Measurements from ENCODE around the gene EEFSEC.

The EEFSEC gene

DNA sequence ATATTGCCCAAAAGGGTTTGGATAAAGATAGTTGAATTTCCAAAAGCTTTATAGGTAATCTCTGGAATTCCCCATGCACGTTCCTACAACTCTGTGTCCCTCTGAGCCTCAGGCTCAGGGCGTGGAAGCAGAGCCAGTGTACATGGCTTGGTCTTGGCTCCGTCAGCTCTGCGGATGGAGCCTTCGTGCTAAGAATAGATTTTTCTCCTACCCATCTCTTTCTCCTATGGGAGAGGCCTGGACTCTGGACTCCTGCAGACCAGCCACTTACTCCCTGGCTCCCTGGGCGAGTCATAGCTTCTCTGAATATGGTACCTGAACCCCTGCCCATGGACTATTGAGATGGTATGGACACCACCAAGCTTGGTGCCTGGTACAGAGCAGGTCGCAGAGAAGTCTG is 99.9 kb downstream of the EEFSEC start:
- no peak for TF ChIP-seq CTCF (IDR thresholded peaks at IDR 0.05; ENCODE audit: low read depth, low read length)
- TF ChIP-seq MAX (IDR thresholded peaks at IDR 0.05; ENCODE audit: low read depth, low read length): no peak
- no peak for TF ChIP-seq MYC (IDR thresholded peaks at IDR 0.05; ENCODE audit: low read depth, low read length)
- no peak for TF ChIP-seq POLR2A (IDR thresholded peaks at IDR 0.05; ENCODE audit: extremely low read depth, insufficient read length)
- DNase-seq (ENCODE audit: low read depth): no peak
- H3K4me3 ChIP-seq (ENCODE audit: low read depth, low read length): no peak overlapping the region

- TF ChIP-seq MYC (IDR thresholded peaks at IDR 0.05; ENCODE audit: low read depth, low read length): no peak
- no peak for TF ChIP-seq MAX (IDR thresholded peaks at IDR 0.05; ENCODE audit: low read depth, low read length)
- no peak for TF ChIP-seq CTCF (IDR thresholded peaks at IDR 0.05; ENCODE audit: low read depth, low read length)
- no peak for TF ChIP-seq POLR2A (IDR thresholded peaks at IDR 0.05; ENCODE audit: extremely low read depth, insufficient read length)
- DNase-seq (ENCODE audit: low read depth): no peak
- no peak overlapping the region for H3K4me3 ChIP-seq (ENCODE audit: low read depth, low read length)
Observed at GRCh38 chr3:128254066-128254590, 100.8 kb downstream of the EEFSEC start.

DNA sequence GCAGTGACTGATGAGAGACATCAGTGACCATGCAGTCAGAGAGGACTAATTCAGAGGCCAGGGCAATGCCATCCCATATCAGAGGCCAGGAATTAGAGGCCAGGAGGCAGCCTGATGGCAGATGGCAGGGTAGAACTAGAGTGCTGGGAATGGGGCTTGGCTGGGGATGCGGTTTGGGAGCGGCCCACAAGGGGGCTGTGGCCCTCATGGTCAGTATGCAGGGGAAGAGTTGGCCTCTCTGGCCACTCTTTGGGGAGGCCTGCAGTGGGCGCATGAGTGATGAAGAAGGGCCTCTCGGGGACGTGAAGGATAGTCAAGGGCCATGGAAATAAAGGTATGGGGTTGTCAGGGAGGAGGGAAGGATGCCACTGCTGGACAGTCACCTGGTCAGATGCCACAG is 101.7 kb downstream of the EEFSEC start:
- DNase-seq (ENCODE audit: low read depth): no peak

DNA sequence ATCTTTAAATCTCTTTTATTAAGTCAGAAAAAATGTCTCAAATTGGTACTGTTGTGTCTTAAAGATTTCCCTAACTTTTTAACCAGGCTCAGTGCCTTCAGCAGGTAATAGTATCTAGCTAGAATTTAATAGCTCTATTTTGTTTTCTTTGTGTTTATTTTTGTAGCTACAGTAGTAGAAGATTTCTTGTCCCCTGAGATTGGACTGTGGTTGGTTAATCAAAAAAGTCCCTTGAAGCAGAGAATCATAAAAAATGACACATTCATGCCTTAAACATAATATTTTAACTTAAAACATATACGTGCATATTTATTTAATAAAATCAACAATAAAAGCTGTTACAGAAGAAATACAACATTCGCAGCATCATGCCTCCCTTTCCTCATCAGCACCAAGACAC is 102.8 kb downstream of the EEFSEC start:
- TF ChIP-seq MYC (IDR thresholded peaks at IDR 0.05; ENCODE audit: low read depth, low read length) (no peak), CTCF (IDR thresholded peaks at IDR 0.05; ENCODE audit: low read depth, low read length) (no peak), POLR2A (IDR thresholded peaks at IDR 0.05; ENCODE audit: extremely low read depth, insufficient read length) (no peak), MAX (IDR thresholded peaks at IDR 0.05; ENCODE audit: low read depth, low read length) (no peak)
- DNase-seq (ENCODE audit: low read depth): no peak
- H3K4me3 ChIP-seq (ENCODE audit: low read depth, low read length): no peak overlapping the region

More for the DNA sequence above, 101.7 kb downstream of the EEFSEC start:
- H3K4me3 ChIP-seq (ENCODE audit: low read depth, low read length): no peak overlapping the region
- TF ChIP-seq MAX (IDR thresholded peaks at IDR 0.05; ENCODE audit: low read depth, low read length): no peak
- no peak for TF ChIP-seq MYC (IDR thresholded peaks at IDR 0.05; ENCODE audit: low read depth, low read length)
- no peak for TF ChIP-seq CTCF (IDR thresholded peaks at IDR 0.05; ENCODE audit: low read depth, low read length)
- TF ChIP-seq POLR2A (IDR thresholded peaks at IDR 0.05; ENCODE audit: extremely low read depth, insufficient read length): no peak

GRCh38 chr3:128257632-128258031 is 104.4 kb downstream of the EEFSEC start:
- no peak overlapping the region for H3K4me3 ChIP-seq (ENCODE audit: low read depth, low read length)
- TF ChIP-seq CTCF (IDR thresholded peaks at IDR 0.05; ENCODE audit: low read depth, low read length) (no peak), MYC (IDR thresholded peaks at IDR 0.05; ENCODE audit: low read depth, low read length) (no peak), POLR2A (IDR thresholded peaks at IDR 0.05; ENCODE audit: extremely low read depth, insufficient read length) (no peak), MAX (IDR thresholded peaks at IDR 0.05; ENCODE audit: low read depth, low read length) (no peak)
- no peak for DNase-seq (ENCODE audit: low read depth)

Measured in NB4 (cell line).